Aorta (tissue), 5 donors: ENCODE data around the gene TMTC2. TPM values are rescaled to one million over a fixed set of nuclear protein-coding genes. Genes with fewer than 3 reads are reported as not detected.

Experiments
- ATAC-seq: fragments of 200-7000 bp; cut with Tn5 transposase; one replicate; pipeline ENCODE4 v1.9.1; 2022; ENCODE audit warnings: moderate library complexity; ENCODE audit not compliant: low FRiP score
- DNase-seq, 2 donors: peaks; one replicate each; pipeline ENCODE4 v3.0.0-alpha.2; 2020
- H3K27ac ChIP-seq, 2 donors: one replicate each; pipeline ENCODE4 v1.5.1; 2013; ENCODE audit warnings: low read length in 2 of 2, mild to moderate bottlenecking in 2 of 2, moderate library complexity in 2 of 2, control low read depth in 1 of 2, inconsistent platforms in 1 of 2, low read depth in 1 of 2
- H3K27me3 ChIP-seq, 2 donors: one replicate each; pipeline ENCODE4 v1.6.1; 2013; ENCODE audit warnings: control low read depth in 1 of 2, low read length in 1 of 2, mild to moderate bottlenecking in 1 of 2, moderate library complexity in 1 of 2; ENCODE audit not compliant: insufficient read depth in 2 of 2, control insufficient read depth in 1 of 2
- H3K36me3 ChIP-seq, 2 donors: one replicate each; pipeline ENCODE4 v1.6.1; 2013; ENCODE audit warnings: control low read depth in 1 of 2, low read length in 1 of 2, mild to moderate bottlenecking in 1 of 2; ENCODE audit not compliant: insufficient read depth in 2 of 2, control insufficient read depth in 1 of 2
- H3K4me1 ChIP-seq, 2 donors: one replicate each; pipeline ENCODE4 v1.6.1; 2013; ENCODE audit warnings: low read length in 2 of 2, control low read depth in 1 of 2, mild to moderate bottlenecking in 1 of 2, moderate library complexity in 1 of 2; ENCODE audit not compliant: insufficient read depth in 2 of 2, control insufficient read depth in 1 of 2
- H3K4me3 ChIP-seq, 2 donors: one replicate each; pipeline ENCODE4 v1.5.1; 2013; ENCODE audit warnings: low read length in 2 of 2, control low read depth in 1 of 2, mild to moderate bottlenecking in 1 of 2
- H3K9me3 ChIP-seq: one replicate; pipeline ENCODE4 v1.6.1; 2013; ENCODE audit warnings: mild to moderate bottlenecking, low read length; ENCODE audit not compliant: control insufficient read depth
- WGBS, 2 donors: extraction: QIAGEN DNeasy Blood & Tissue Kit; methylation state at CpG; one replicate each; pipeline ENCODE4 v1.1.7; 2013; 5-methylcytosine and 5-hydroxymethylcytosine counted together
- intact Hi-C, 2 donors: fragments of 100-400 bp; cut with DNase I; formaldehyde crosslinking; loops; one replicate each; pipeline versions ENCODE4 v1.14.2 to v1.15.0; 2022
- polyA plus RNA-seq, 2 donors: library from polyadenylated mRNA; stranded (reverse); fragments of 200-250 nt; gene quantifications; one replicate each; pipeline ENCODE4 v1.2.3, GENCODE V29; 2013
- total RNA-seq, 2 donors: library from RNA; stranded (reverse); fragmentation: NEBNext Ultra II Directional; extraction: Animal tissue kit (Norgen Biotek cat#: 25700); gene quantifications; one replicate each; pipeline ENCODE4 v1.2.1, GENCODE V29; 2021
- donor health status: healthy with polysubstance abuse.
- donor health status: Bipolar disorder and iron deficiency.
- donor health status: DM: no; HTN: no; CAD: no.
- donor health status: DM: no; HTN: no; CAD: no.
- donor health status: DM: yes; HTN: yes; CAD: no.

Gene TMTC2
- total and polyA plus RNA-seq, 4 donors: 0.50 to 10.9 (median 3.7) TPM

DNA sequence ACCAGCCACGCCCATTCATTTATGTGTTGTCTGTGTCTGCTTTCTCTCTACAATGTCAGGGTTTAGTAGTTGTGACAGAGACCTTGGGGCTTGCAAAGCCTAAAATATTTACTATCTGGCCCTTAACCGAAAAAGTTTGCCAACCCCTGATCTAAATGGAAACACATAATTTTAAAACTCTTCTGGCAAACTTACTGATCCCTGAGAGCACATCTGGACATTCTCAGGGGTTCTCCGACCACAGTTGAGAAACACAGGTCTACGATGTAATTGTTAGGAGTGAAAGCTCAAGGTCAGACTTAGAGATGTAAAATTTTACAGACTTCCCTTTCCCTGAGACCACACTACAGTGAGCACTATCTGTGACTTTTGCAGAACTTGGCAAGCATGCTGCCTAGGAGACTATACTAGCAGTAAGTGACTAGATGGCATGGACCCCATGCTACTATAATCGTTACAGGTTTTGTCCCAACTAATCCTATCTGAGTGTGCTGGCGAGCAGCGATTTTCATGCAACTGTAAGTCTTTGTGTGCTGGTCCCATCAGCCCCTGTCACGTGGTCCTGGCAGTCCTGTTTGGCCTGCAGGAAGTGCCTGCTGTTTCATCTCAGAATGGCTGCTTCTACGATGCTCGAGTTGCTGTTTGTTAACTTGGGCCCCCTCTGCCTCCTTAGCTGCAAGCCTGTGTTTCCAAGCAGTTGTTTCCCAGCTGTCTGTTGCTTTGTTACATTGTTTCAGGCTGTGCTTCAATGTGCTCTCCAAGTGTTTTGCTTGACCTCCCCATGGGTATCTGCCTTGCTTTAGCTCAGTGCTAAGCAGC lies 21.6 kb downstream of the TMTC2 start:
- Histone ChIP-seq H3K36me3 (no peaks in the 10 kb centered on the region), H3K27ac (no peak overlapping the region), H3K4me3 (no peak overlapping the region), H3K9me3 (no peaks in the 10 kb centered on the region), H3K27me3 (no peaks in the 10 kb centered on the region), H3K4me1 (no peaks in the 10 kb centered on the region)
- intact Hi-C loops: no loop called here
- ATAC-seq (no peak), DNase-seq (no peak)
- WGBS, 2 donors: 44 to 52% methylated on average over 10 of the region's 10 CpGs

DNA sequence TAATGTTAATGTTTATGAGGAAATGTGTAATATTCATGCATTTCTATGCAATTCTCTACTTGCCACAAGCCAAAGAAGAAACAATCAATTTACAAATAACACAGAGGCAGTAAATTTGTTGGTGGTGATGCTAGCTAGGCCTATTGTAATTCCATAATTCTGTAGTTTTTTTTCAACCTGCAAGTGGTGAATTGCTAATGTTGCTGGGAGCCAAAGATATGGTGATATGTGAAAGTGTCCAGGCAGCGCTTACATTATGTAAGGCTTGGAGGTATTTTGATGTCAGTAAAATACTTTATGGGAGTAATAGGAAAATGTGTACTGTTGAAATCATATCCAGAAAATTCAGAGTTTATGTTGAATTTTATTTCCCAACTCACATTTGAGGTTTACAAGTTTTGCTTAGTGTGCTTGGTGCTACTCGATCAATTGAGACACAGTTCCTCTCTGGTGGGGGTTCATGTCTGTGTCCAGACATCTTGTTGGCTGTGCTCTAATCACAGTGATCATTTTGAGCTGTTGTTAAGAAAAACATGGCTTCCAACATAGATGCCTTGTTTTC lies 23.2 kb downstream of the TMTC2 start:
- DNase-seq (no peak), ATAC-seq (no peak)
- intact Hi-C loops: no loop called here
- no peak overlapping the region for H3K4me3 ChIP-seq
- H3K36me3 ChIP-seq: no peaks in the 10 kb centered on the region
- 95 to 96% methylated on average over 2 of the region's 2 CpGs for WGBS, 2 donors
- no peak overlapping the region for H3K27ac ChIP-seq
- H3K27me3 ChIP-seq: no peaks in the 10 kb centered on the region
- H3K4me1 ChIP-seq: no peaks in the 10 kb centered on the region
- no peaks in the 10 kb centered on the region for H3K9me3 ChIP-seq

DNA sequence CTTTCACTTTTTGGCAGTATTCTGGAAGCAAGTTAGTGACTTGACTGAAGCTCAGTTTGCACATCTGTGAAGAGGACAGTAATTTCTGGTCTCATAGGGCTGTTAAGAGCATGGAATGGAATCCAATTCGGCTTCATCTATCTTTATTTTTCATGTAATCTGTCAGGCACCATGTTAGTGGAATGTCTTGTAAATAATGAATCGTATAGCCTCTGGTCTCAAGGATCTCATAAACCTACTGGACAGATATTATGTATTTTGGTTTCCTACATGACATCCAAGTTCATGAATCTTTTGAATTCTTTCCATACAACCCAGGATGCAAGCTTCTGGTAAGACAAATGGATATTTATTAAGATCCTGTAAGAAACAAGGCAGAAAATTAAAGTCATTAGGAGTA lies 24.0 kb downstream of the TMTC2 start:
- no peaks in the 10 kb centered on the region for H3K9me3 ChIP-seq
- no peaks in the 10 kb centered on the region for H3K27me3 ChIP-seq
- no peaks in the 10 kb centered on the region for H3K4me1 ChIP-seq
- ATAC-seq (no peak), DNase-seq (no peak)
- H3K27ac ChIP-seq: no peak overlapping the region
- WGBS, 2 donors: 67 to 79% methylated on average over 2 of the region's 2 CpGs
- intact Hi-C loops: no loop called here
- H3K4me3 ChIP-seq: no peak overlapping the region
- H3K36me3 ChIP-seq: no peaks in the 10 kb centered on the region

DNA sequence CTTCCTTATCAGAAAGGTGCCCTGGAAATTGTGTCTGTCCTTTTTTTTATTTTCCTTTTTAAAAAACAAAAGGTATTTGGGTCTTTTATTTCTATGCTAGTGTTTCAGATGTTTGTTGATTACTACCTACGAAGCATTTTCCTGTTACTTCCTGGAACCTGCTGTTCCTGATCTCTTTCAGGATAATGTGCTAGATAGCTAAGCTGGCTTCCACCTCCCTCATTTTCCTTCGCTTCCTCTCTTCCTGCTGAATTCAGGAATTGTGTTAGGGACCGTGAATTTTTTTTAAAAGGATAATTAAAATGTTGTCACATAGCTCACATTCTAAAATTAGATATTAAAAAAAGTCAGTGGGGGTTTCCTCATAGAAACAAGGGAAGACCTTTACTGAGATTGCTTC lies 27.7 kb downstream of the TMTC2 start:
- intact Hi-C loops: no loop called here
- Histone ChIP-seq H3K4me1 (no peaks in the 10 kb centered on the region), H3K27me3 (no peaks in the 10 kb centered on the region), H3K27ac (no peak overlapping the region), H3K4me3 (no peak overlapping the region), H3K9me3 (no peaks in the 10 kb centered on the region), H3K36me3 (no peaks in the 10 kb centered on the region)
- ATAC-seq (no peak), DNase-seq (no peak)
- 92 to 95% methylated on average over 3 of the region's 3 CpGs for WGBS, 2 donors

DNA sequence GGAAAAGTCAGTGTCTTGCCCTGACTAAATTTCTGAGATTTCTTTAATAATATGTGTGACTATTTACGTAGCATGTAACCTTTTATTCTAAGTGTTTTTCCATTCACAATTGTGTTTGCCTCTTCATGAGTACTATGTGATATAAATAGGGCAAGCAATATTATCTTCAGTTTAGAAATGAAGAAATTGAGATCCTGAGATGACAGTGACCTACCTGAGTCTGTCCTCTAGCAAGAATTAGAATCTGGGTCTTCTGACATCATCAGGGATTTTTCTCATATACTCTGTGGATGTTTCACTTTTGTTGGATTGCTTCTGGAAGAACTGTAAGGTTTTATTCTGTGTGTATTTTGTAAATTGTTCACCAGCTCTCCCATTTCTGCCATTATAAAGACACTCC lies 35.0 kb downstream of the TMTC2 start:
- H3K27me3 ChIP-seq: no peaks in the 10 kb centered on the region
- no peak for DNase-seq
- intact Hi-C loops: no loop called here
- H3K4me3 ChIP-seq: no peak overlapping the region
- H3K36me3 ChIP-seq: no peaks in the 10 kb centered on the region
- 93 to 95% methylated on average over 1 of the region's 1 CpG for WGBS, 2 donors
- H3K27ac ChIP-seq: no peak overlapping the region
- H3K4me1 ChIP-seq: no peaks in the 10 kb centered on the region
- no peaks in the 10 kb centered on the region for H3K9me3 ChIP-seq
- no peak for ATAC-seq

DNA sequence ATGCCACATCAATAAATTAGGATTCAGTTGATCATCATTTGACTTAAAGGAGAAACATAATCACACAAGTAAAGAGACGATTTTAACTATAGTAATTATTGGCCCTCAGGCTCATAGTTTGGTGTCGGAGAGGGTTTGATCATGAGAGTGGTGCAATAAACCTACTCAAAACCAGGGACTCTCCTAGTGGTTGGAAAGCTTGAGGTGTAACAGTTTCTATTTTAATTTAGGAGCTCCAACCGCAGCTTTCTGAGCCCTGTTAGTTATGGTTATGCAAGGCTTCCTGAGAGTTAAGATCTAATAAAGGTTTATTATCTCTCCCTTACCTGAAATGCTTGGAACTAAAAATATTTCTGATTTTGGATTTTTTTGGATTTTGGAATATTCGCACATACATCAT lies 36.4 kb downstream of the TMTC2 start:
- no peak overlapping the region for H3K4me3 ChIP-seq
- 96% methylated on average over 4 of the region's 4 CpGs for WGBS, 2 donors
- H3K4me1 ChIP-seq: no peaks in the 10 kb centered on the region
- H3K36me3 ChIP-seq: no peaks in the 10 kb centered on the region
- ATAC-seq (no peak), DNase-seq (no peak)
- intact Hi-C loops: no loop called here
- H3K9me3 ChIP-seq: no peaks in the 10 kb centered on the region
- H3K27ac ChIP-seq: no peak overlapping the region
- no peaks in the 10 kb centered on the region for H3K27me3 ChIP-seq

DNA sequence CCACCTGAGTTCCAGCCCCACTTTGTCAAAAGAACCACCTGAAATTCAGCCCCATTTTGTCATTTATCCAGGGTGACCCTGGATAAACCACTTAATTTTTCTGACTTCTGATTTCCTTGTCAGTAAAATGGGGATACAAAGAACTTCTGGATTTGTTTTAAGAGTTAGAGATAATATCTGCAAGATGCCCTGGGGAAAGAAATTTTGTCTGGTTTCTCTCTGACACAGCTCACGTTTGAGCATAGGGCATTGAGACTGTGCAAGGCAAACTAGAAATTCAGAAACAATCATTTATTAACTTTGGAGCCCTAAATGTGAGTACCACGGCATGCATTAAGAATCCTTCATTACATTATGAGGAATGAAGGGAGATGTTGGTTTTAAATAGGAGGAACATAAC lies 37.2 kb downstream of the TMTC2 start:
- 75 to 82% methylated on average over 2 of the region's 2 CpGs for WGBS, 2 donors
- Histone ChIP-seq H3K4me3 (no peak overlapping the region), H3K4me1 (no peaks in the 10 kb centered on the region), H3K9me3 (no peaks in the 10 kb centered on the region), H3K36me3 (no peaks in the 10 kb centered on the region), H3K27ac (no peak overlapping the region), H3K27me3 (no peaks in the 10 kb centered on the region)
- ATAC-seq (no peak), DNase-seq (no peak)
- intact Hi-C loops: no loop called here

DNA sequence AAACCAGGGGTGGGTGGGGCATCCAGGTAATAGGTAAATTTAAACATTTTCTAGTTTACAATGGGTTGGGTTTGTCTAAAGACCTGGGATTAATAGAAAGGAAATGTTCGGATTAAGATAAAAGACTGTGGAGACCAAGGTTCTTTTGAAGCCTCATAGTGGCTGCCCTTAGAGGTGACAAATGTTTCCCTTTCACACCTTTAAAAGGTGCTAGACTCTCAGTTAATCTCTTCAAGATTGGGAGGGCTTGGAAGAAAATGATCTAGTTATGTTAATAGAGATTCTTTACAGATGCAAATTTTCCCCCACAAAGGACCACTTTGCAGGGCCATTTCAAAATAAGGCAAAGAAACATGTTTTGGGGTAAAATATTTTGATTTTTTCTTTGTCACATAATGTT lies 39.0 kb downstream of the TMTC2 start:
- no peaks in the 10 kb centered on the region for H3K9me3 ChIP-seq
- 92 to 97% methylated on average over 1 of the region's 1 CpG for WGBS, 2 donors
- no peaks in the 10 kb centered on the region for H3K27me3 ChIP-seq
- H3K4me1 ChIP-seq: no peaks in the 10 kb centered on the region
- ATAC-seq: no peak
- H3K4me3 ChIP-seq: no peak overlapping the region
- H3K36me3 ChIP-seq: no peaks in the 10 kb centered on the region
- intact Hi-C loops: no loop called here
- DNase-seq: no peak
- H3K27ac ChIP-seq: no peak overlapping the region

DNA sequence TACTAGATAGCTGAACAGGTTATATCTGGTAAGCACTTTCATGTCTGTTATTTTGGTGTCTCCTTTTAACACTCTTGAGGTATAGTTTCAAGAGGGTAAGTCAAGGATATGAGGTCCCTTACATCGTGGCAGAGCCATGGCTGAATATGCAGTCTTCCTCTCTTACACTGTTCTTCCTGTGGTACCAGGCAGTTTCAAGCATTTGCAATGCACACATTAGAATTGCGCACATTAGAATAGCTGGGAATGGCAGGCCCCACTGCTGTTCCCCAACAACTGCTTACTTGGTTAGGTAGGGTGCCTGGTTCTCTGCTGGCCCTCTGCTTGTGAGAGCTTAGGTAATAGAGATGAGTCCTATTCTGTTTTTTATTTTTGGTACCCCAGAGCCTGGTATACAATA lies 41.2 kb downstream of the TMTC2 start:
- H3K4me3 ChIP-seq: no peak overlapping the region
- no peaks in the 10 kb centered on the region for H3K36me3 ChIP-seq
- no peak for ATAC-seq
- intact Hi-C loops: no loop called here
- H3K27ac ChIP-seq: no peak overlapping the region
- no peak for DNase-seq
- H3K9me3 ChIP-seq: no peaks in the 10 kb centered on the region
- H3K4me1 ChIP-seq: no peaks in the 10 kb centered on the region
- WGBS, 2 donors: 98 to 99% methylated on average over 2 of the region's 2 CpGs
- H3K27me3 ChIP-seq: no peaks in the 10 kb centered on the region
